GM12874 (cell line): ENCODE data around the gene GIGYF1.

Source experiments
- TF ChIP-seq, protein P1 (sequence below): IDR thresholded peaks from 2 replicates; pipeline ENCODE4 v1.5.1; 2011; ENCODE audit warnings: low read depth, mild to moderate bottlenecking, control low read depth, low read length, moderate library complexity; ENCODE audit not compliant: insufficient read depth

GIGYF1 gene

DNA sequence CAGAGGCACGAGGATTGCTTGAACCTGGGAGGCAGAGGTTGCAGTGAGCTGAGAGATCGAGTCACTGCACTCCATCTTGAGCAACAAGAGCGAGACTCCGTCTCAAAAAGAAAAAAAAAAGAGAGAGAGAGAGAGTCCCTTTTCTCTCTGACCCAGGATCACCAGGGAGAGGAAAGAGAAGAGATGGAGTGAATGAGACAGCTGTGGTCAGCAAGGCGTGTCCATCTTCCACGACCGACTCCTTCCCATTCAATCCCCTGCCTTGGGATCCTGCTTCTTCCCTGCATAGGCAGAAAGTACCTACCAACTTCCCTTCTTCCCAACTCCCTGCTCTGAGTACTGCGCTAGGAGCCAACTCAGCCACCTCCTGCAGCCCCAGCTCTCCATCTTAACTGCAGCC lies 34.1 kb upstream of the GIGYF1 start:
- TF ChIP-seq, protein P1, sequence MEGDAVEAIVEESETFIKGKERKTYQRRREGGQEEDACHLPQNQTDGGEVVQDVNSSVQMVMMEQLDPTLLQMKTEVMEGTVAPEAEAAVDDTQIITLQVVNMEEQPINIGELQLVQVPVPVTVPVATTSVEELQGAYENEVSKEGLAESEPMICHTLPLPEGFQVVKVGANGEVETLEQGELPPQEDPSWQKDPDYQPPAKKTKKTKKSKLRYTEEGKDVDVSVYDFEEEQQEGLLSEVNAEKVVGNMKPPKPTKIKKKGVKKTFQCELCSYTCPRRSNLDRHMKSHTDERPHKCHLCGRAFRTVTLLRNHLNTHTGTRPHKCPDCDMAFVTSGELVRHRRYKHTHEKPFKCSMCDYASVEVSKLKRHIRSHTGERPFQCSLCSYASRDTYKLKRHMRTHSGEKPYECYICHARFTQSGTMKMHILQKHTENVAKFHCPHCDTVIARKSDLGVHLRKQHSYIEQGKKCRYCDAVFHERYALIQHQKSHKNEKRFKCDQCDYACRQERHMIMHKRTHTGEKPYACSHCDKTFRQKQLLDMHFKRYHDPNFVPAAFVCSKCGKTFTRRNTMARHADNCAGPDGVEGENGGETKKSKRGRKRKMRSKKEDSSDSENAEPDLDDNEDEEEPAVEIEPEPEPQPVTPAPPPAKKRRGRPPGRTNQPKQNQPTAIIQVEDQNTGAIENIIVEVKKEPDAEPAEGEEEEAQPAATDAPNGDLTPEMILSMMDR, result no peak

DNA sequence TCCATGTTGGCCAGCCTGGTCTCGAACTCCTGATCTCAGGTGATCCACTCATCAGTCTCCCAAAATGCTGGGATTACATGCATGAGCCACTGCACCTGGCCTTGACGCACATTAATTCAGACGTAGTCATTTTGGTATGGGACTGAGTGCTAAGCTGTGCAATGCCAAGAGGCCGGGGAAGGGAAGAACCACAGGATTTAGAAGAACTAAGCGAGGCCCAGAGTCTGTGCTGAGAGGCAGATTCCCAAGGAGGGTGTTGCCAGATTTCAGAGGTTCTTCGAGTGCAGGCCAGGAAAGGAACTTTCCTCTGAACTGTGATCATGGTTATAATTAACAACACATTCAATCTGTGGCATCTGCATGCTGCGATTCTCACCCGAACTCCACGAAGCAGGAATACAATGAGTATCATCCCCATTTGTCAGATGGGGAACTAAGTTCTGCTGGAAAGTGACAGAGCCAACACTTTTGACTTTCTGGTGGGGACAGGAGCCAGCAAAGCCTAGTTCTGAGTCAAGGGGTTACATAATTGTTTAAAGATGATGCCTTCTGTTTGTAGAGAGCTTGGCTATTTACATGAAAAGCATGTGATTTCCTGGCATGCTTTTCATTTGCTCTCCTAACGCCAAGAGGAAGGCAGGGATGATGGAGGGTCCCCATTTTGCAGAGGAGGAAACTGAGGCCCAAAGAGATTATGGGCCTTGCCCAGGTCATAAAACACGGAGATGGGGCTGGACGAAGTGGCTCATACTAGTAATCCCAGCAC lies 33.1 kb upstream of the GIGYF1 start:
- TF ChIP-seq, protein P1, result no peak

DNA sequence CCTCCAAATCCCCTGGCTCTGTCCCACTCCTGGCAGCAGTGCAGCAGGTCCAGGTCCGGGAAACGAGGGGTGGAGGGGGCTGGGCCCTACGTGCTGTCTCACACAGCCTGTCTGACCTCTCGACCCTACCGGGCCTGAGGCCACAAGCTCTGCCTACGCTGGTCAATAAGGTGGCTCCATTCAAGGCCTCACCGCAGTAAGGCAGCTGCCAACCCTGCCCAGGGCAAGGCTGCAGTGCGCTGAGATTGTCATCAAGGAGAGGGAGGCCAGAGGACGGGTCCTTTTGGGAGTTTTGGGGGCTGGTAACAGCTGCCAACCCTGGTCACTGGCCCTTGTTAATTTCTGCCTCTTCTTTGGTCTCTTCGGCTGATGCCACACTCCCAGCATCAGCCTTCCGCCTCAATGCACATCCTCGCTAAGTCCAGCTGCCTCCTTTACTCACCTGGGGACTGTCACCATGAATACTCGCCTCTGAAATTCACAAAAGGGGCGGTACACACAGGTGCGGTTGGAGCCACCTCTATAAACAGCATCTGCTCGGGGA lies 29.8 kb upstream of the GIGYF1 start:
- TF ChIP-seq, protein P1, result no peak

DNA sequence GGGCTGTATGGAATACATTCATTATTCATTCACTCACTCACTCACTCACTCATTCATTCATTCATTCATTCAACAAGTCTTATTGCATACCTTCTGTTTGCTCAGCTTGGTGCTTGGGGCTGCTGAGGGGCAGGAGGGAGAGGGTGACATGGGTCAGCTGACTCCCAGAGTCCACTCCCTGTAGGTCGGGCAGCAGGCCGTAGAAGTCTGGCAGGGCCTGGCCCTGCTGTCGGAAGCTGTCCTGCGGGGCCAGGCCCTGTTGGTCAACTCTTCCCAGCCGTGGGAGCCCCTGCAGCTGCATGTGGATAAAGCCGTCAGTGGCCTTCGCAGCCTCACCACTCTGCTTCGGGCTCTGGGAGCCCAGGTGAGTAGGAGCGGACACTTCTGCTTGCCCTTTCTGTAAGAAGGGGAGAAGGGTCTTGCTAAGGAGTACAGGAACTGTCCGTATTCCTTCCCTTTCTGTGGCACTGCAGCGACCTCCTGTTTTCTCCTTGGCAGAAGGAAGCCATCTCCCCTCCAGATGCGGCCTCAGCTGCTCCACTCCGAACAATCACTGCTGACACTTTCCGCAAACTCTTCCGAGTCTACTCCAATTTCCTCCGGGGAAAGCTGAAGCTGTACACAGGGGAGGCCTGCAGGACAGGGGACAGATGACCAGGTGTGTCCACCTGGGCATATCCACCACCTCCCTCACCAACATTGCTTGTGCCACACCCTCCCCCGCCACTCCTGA lies 28.6 kb upstream of the GIGYF1 start:
- TF ChIP-seq, protein P1, result no peak

DNA sequence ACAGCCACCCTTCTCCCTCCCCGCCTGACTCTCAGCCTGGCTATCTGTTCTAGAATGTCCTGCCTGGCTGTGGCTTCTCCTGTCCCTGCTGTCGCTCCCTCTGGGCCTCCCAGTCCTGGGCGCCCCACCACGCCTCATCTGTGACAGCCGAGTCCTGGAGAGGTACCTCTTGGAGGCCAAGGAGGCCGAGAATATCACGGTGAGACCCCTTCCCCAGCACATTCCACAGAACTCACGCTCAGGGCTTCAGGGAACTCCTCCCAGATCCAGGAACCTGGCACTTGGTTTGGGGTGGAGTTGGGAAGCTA lies 27.4 kb upstream of the GIGYF1 start:
- TF ChIP-seq, protein P1, result no peak

DNA sequence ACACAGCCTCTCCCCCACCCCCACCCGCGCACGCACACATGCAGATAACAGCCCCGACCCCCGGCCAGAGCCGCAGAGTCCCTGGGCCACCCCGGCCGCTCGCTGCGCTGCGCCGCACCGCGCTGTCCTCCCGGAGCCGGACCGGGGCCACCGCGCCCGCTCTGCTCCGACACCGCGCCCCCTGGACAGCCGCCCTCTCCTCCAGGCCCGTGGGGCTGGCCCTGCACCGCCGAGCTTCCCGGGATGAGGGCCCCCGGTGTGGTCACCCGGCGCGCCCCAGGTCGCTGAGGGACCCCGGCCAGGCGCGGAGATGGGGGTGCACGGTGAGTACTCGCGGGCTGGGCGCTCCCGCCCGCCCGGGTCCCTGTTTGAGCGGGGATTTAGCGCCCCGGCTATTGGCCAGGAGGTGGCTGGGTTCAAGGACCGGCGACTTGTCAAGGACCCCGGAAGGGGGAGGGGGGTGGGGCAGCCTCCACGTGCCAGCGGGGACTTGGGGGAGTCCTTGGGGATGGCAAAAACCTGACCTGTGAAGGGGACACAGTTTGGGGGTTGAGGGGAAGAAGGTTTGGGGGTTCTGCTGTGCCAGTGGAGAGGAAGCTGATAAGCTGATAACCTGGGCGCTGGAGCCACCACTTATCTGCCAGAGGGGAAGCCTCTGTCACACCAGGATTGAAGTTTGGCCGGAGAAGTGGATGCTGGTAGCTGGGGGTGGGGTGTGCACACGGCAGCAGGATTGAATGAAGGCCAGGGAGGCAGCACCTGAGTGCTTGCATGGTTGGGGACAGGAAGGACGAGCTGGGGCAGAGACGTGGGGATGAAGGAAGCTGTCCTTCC lies 26.8 kb upstream of the GIGYF1 start:
- TF ChIP-seq, protein P1, result no peak

DNA sequence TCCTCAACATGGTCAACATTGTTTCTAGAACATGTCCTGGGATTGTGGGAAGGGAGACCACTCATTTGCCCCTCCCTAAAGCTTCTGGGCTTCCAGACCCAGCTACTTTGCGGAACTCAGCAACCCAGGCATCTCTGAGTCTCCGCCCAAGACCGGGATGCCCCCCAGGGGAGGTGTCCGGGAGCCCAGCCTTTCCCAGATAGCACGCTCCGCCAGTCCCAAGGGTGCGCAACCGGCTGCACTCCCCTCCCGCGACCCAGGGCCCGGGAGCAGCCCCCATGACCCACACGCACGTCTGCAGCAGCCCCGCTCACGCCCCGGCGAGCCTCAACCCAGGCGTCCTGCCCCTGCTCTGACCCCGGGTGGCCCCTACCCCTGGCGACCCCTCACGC lies 26.2 kb upstream of the GIGYF1 start, which contains the start of gene EPO:
TSS of gene EPO (plus strand) at position 190 of the 392 bp plus-strand sequence. CDS start 513 bp downstream, outside the sequence.
- TF ChIP-seq, protein P1, result no peak
